HAP-1 (cell line): ENCODE results near the gene AKAP8.
"Not testable (repeated sequence)": the region's sequence is repeated elsewhere in the genome, so short reads cannot be mapped to it uniquely, and the experiment has no call there.

Source experiments
- DNase-seq, 2 experiments: peaks; one replicate each; pipeline ENCODE4 v3.0.0-alpha.2; 2016 to 2020; ENCODE audit warnings: low spot score in 2 of 2
- H3K27me3 ChIP-seq: fragments of 250-450 bp; sonication (Bioruptor Pico); 2 replicates; pipeline ENCODE4 v1.5.1; 2020; ENCODE audit warnings: low read depth, mild to moderate bottlenecking, moderate library complexity
- H3K36me3 ChIP-seq: fragments of 250-450 bp; sonication (Bioruptor Pico); replicated peaks from 2 replicates; pipeline ENCODE4 v1.5.1; 2020; ENCODE audit warnings: mild to moderate bottlenecking
- H3K4me1 ChIP-seq: fragments of 250-450 bp; sonication (Bioruptor Pico); 2 replicates; pipeline ENCODE4 v1.5.1; 2020; ENCODE audit warnings: mild to moderate bottlenecking
- H3K4me3 ChIP-seq: fragments of 250-450 bp; sonication (Bioruptor Pico); 2 replicates; pipeline ENCODE4 v1.5.1; 2020; ENCODE audit warnings: mild to moderate bottlenecking, moderate library complexity
- H3K9me3 ChIP-seq: fragments of 250-450 bp; sonication (Bioruptor Pico); 2 replicates; pipeline ENCODE4 v1.5.1; 2020; ENCODE audit warnings: mild to moderate bottlenecking, moderate library complexity
- in situ Hi-C: fragments of 300-500 bp; cut with MboI; formaldehyde crosslinking; loops from 3 replicates; pipeline ENCODE4 v1.14.3; 2020; ENCODE audit warnings: low sequenced_read_pairs, inconsistent platforms, mixed read lengths

Gene AKAP8

GRCh38 chr19:15399234-15399515, 19.6 kb upstream of the AKAP8 start:
- Histone ChIP-seq H3K27me3 (no peaks in the 10 kb centered on the region), H3K36me3 (peaks cover 78% of the 10 kb centered on the region), H3K4me1 (no peaks in the 10 kb centered on the region), H3K4me3 (no peak overlapping the region), H3K9me3 (no peaks in the 10 kb centered on the region)
- in situ Hi-C loops: no loop called here
- no peak for DNase-seq

- no peaks in the 10 kb centered on the region for H3K4me1 ChIP-seq
- H3K36me3 ChIP-seq: peaks cover 80% of the 10 kb centered on the region
- H3K27me3 ChIP-seq: no peaks in the 10 kb centered on the region
- no peaks in the 10 kb centered on the region for H3K9me3 ChIP-seq
- no peak for DNase-seq
- in situ Hi-C loops: no loop called here
- no peak overlapping the region for H3K4me3 ChIP-seq
Observed at GRCh38 chr19:15398501-15399233, 19.1 kb upstream of the AKAP8 start.

GRCh38 chr19:15397782-15398181, 18.2 kb upstream of the AKAP8 start:
- Histone ChIP-seq H3K4me3 (no peak overlapping the region), H3K27me3 (no peaks in the 10 kb centered on the region), H3K4me1 (no peaks in the 10 kb centered on the region; the same call in 1 of the 2 replicates), H3K9me3 (no peaks in the 10 kb centered on the region), H3K36me3 (peaks cover 79% of the 10 kb centered on the region)
- no peak for DNase-seq
- in situ Hi-C loops: no loop called here

GRCh38 chr19:15397236-15397635, 17.6 kb upstream of the AKAP8 start:
- Histone ChIP-seq H3K36me3 (peaks cover 77% of the 10 kb centered on the region), H3K9me3 (no peaks in the 10 kb centered on the region), H3K27me3 (no peaks in the 10 kb centered on the region), H3K4me3 (no peak overlapping the region), H3K4me1 (no peaks in the 10 kb centered on the region; the same call in 1 of the 2 replicates)
- DNase-seq: no peak
- in situ Hi-C loops: no loop called here

GRCh38 chr19:15396436-15396835, 16.8 kb upstream of the AKAP8 start:
- DNase-seq: no peak
- in situ Hi-C loops: no loop called here
- Histone ChIP-seq H3K9me3 (no peaks in the 10 kb centered on the region), H3K36me3 (peaks cover 78% of the 10 kb centered on the region), H3K4me1 (no peaks in the 10 kb centered on the region; the same call in 1 of the 2 replicates), H3K27me3 (no peaks in the 10 kb centered on the region), H3K4me3 (no peak overlapping the region)

- H3K36me3 ChIP-seq: peaks cover 72% of the 10 kb centered on the region
- H3K4me1 ChIP-seq, H3K9me3 ChIP-seq, H3K27me3 ChIP-seq, DNase-seq, in situ Hi-C loops, H3K4me3 ChIP-seq: not testable (repeated sequence)
Observed at GRCh38 chr19:15395251-15395650, 15.7 kb upstream of the AKAP8 start.

- H3K9me3 ChIP-seq: no peaks in the 10 kb centered on the region
- H3K27me3 ChIP-seq: no peaks in the 10 kb centered on the region
- in situ Hi-C loops: no loop called here
- no peak for DNase-seq
- peaks cover 65% of the 10 kb centered on the region for H3K36me3 ChIP-seq
- no peak overlapping the region for H3K4me3 ChIP-seq
- no peaks in the 10 kb centered on the region; the same call in 1 of the 2 replicates for H3K4me1 ChIP-seq
Observed at GRCh38 chr19:15394426-15394825, 14.8 kb upstream of the AKAP8 start.

GRCh38 chr19:15393963-15394362, 14.4 kb upstream of the AKAP8 start:
- Histone ChIP-seq H3K4me1 (no peaks in the 10 kb centered on the region; the same call in 1 of the 2 replicates), H3K4me3 (no peak overlapping the region), H3K36me3 (peaks cover 61% of the 10 kb centered on the region), H3K9me3 (no peaks in the 10 kb centered on the region), H3K27me3 (no peaks in the 10 kb centered on the region)
- in situ Hi-C loops: no loop called here
- DNase-seq: no peak

GRCh38 chr19:15390814-15391213, 11.2 kb upstream of the AKAP8 start:
- Histone ChIP-seq H3K4me3 (no peak overlapping the region), H3K27me3 (no peaks in the 10 kb centered on the region), H3K9me3 (no peaks in the 10 kb centered on the region), H3K4me1 (no peaks in the 10 kb centered on the region; the same call in 1 of the 2 replicates), H3K36me3 (peaks cover 37% of the 10 kb centered on the region)
- in situ Hi-C loops: no loop called here
- no peak for DNase-seq

GRCh38 chr19:15381864-15382263, 2.3 kb upstream of the AKAP8 start:
- H3K27me3 ChIP-seq: no peaks in the 10 kb centered on the region
- peaks cover 3% of the 10 kb centered on the region for H3K4me1 ChIP-seq
- H3K9me3 ChIP-seq: no peaks in the 10 kb centered on the region
- in situ Hi-C loops: no loop called here
- no peak for DNase-seq
- H3K4me3 ChIP-seq: no peak overlapping the region
- H3K36me3 ChIP-seq: peaks cover 17% of the 10 kb centered on the region

- Histone ChIP-seq H3K27me3 (no peaks in the 10 kb centered on the region), H3K4me3 (no peak overlapping the region), H3K36me3 (peaks cover 15% of the 10 kb centered on the region), H3K4me1 (peaks cover 3% of the 10 kb centered on the region), H3K9me3 (no peaks in the 10 kb centered on the region)
- DNase-seq: no peak
- in situ Hi-C loops: no loop called here
Observed at GRCh38 chr19:15381429-15381828, 1.8 kb upstream of the AKAP8 start.

GRCh38 chr19:15379999-15380647, 536 bp upstream of the AKAP8 start:
- Histone ChIP-seq H3K27me3 (no peaks in the 10 kb centered on the region), H3K4me3 (peak overlapping the region; percentile 93), H3K9me3 (no peaks in the 10 kb centered on the region), H3K36me3 (peaks cover 16% of the 10 kb centered on the region), H3K4me1 (peaks cover 3% of the 10 kb centered on the region)
- peak; percentile 57 to 87 for DNase-seq
- in situ Hi-C loops: no loop called here

GRCh38 chr19:15378534-15379082, 979 bp downstream of the AKAP8 start:
- Histone ChIP-seq H3K27me3 (no peaks in the 10 kb centered on the region), H3K36me3 (peaks cover 26% of the 10 kb centered on the region), H3K4me1 (peaks cover 3% of the 10 kb centered on the region), H3K4me3 (peak overlapping the region; percentile 93), H3K9me3 (no peaks in the 10 kb centered on the region)
- in situ Hi-C loops: no loop called here
- peak; percentile 42 to 67 for DNase-seq

- in situ Hi-C loops: no loop called here
- H3K4me3 ChIP-seq: no peak overlapping the region
- no peaks in the 10 kb centered on the region for H3K9me3 ChIP-seq
- H3K27me3 ChIP-seq: no peaks in the 10 kb centered on the region
- H3K4me1 ChIP-seq: no peaks in the 10 kb centered on the region
- no peak for DNase-seq
- H3K36me3 ChIP-seq: peaks cover 57% of the 10 kb centered on the region
Observed at GRCh38 chr19:15374796-15375440, 4.7 kb downstream of the AKAP8 start.
